ENCODE results near the gene HEPACAM.
"Not testable (repeated sequence)": the region's sequence is repeated elsewhere in the genome, so short reads cannot be mapped to it uniquely, and the experiment has no call there.

Gene HEPACAM

GRCh38 chr11:124935548-124936514, at the start of gene HEPACAM:
TSS of gene HEPACAM (minus strand) at chr11:124936047. CDS start at chr11:124936006, 41 bp downstream.
- no peaks in the 10 kb centered on the region for H3K9me3 ChIP-seq (ENCODE audit: control insufficient read depth in 2 of 2, low read length in 2 of 2)
- no peak within 1 kb of the TSS for H3K27ac ChIP-seq (ENCODE audit: low read depth in 2 of 2, low read length in 2 of 2)
- no peaks in the 10 kb centered on the region for H3K36me3 ChIP-seq (ENCODE audit: control insufficient read depth in 2 of 2, insufficient read depth in 2 of 2, low read length in 2 of 2)
- H3K4me3 ChIP-seq (ENCODE audit: low read length in 2 of 2) = no peak within 1 kb of the TSS
- H3K4me1 ChIP-seq (ENCODE audit: control insufficient read depth in 2 of 2, insufficient read depth in 2 of 2, low read length in 2 of 2) = no peaks in the 10 kb centered on the region
- H3K9ac ChIP-seq (ENCODE audit: low read depth in 1 of 2, low read length in 2 of 2) = no peak within 1 kb of the TSS
- H3K27me3 ChIP-seq (ENCODE audit: control insufficient read depth in 2 of 2, insufficient read depth in 2 of 2, low read length in 2 of 2) = peaks cover 4 to 12% of the 10 kb centered on the region in 2 donors

- peaks cover 0 to 3% of the 10 kb centered on the region in 2 donors for H3K9me3 ChIP-seq (ENCODE audit: control insufficient read depth in 2 of 2, low read length in 2 of 2)
- no peak overlapping the region for H3K9ac ChIP-seq (ENCODE audit: low read depth in 1 of 2, low read length in 2 of 2)
- no peaks in the 10 kb centered on the region for H3K27me3 ChIP-seq (ENCODE audit: control insufficient read depth in 2 of 2, insufficient read depth in 2 of 2, low read length in 2 of 2)
- H3K4me3 ChIP-seq (ENCODE audit: low read length in 2 of 2) = no peak overlapping the region
- H3K4me1 ChIP-seq (ENCODE audit: control insufficient read depth in 2 of 2, insufficient read depth in 2 of 2, low read length in 2 of 2) = no peaks in the 10 kb centered on the region
- H3K27ac ChIP-seq (ENCODE audit: low read depth in 2 of 2, low read length in 2 of 2) = no peak overlapping the region
- H3K36me3 ChIP-seq (ENCODE audit: control insufficient read depth in 2 of 2, insufficient read depth in 2 of 2, low read length in 2 of 2) = no peaks in the 10 kb centered on the region
Observed at GRCh38 chr11:124984512-124984854, 48.6 kb upstream of the HEPACAM start.

- Histone ChIP-seq H3K9ac (ENCODE audit: low read depth in 1 of 2, low read length in 2 of 2) (no peak overlapping the region), H3K4me1 (ENCODE audit: control insufficient read depth in 2 of 2, insufficient read depth in 2 of 2, low read length in 2 of 2) (no peaks in the 10 kb centered on the region), H3K27me3 (ENCODE audit: control insufficient read depth in 2 of 2, insufficient read depth in 2 of 2, low read length in 2 of 2) (no peaks in the 10 kb centered on the region), H3K4me3 (ENCODE audit: low read length in 2 of 2) (no peak overlapping the region), H3K36me3 (ENCODE audit: control insufficient read depth in 2 of 2, insufficient read depth in 2 of 2, low read length in 2 of 2) (no peaks in the 10 kb centered on the region), H3K27ac (ENCODE audit: low read depth in 2 of 2, low read length in 2 of 2) (no peak overlapping the region), H3K9me3 (ENCODE audit: control insufficient read depth in 2 of 2, low read length in 2 of 2) (peaks cover 0 to 3% of the 10 kb centered on the region in 2 donors)
Observed at GRCh38 chr11:124983674-124984511, 48.0 kb upstream of the HEPACAM start.

- Histone ChIP-seq H3K4me3 (ENCODE audit: low read length in 2 of 2) (no peak overlapping the region), H3K36me3 (ENCODE audit: control insufficient read depth in 2 of 2, insufficient read depth in 2 of 2, low read length in 2 of 2) (no peaks in the 10 kb centered on the region), H3K4me1 (ENCODE audit: control insufficient read depth in 2 of 2, insufficient read depth in 2 of 2, low read length in 2 of 2) (no peaks in the 10 kb centered on the region), H3K9ac (ENCODE audit: low read depth in 1 of 2, low read length in 2 of 2) (no peak overlapping the region), H3K27ac (ENCODE audit: low read depth in 2 of 2, low read length in 2 of 2) (no peak overlapping the region), H3K27me3 (ENCODE audit: control insufficient read depth in 2 of 2, insufficient read depth in 2 of 2, low read length in 2 of 2) (no peaks in the 10 kb centered on the region), H3K9me3 (ENCODE audit: control insufficient read depth in 2 of 2, low read length in 2 of 2) (peaks cover 0 to 3% of the 10 kb centered on the region in 2 donors)
Observed at GRCh38 chr11:124982043-124982442, 46.2 kb upstream of the HEPACAM start.

- H3K36me3 ChIP-seq (ENCODE audit: control insufficient read depth in 2 of 2, insufficient read depth in 2 of 2, low read length in 2 of 2) = no peaks in the 10 kb centered on the region
- peaks cover 0 to 3% of the 10 kb centered on the region in 2 donors for H3K9me3 ChIP-seq (ENCODE audit: control insufficient read depth in 2 of 2, low read length in 2 of 2)
Observed at GRCh38 chr11:124978316-124978715, 42.5 kb upstream of the HEPACAM start.

GRCh38 chr11:124977006-124977405, 41.2 kb upstream of the HEPACAM start:
- H3K36me3 ChIP-seq (ENCODE audit: control insufficient read depth in 2 of 2, insufficient read depth in 2 of 2, low read length in 2 of 2) = no peaks in the 10 kb centered on the region
- H3K27me3 ChIP-seq (ENCODE audit: control insufficient read depth in 2 of 2, insufficient read depth in 2 of 2, low read length in 2 of 2) = no peaks in the 10 kb centered on the region
- peaks cover 0 to 3% of the 10 kb centered on the region in 2 donors for H3K9me3 ChIP-seq (ENCODE audit: control insufficient read depth in 2 of 2, low read length in 2 of 2)
- no peaks in the 10 kb centered on the region for H3K4me1 ChIP-seq (ENCODE audit: control insufficient read depth in 2 of 2, insufficient read depth in 2 of 2, low read length in 2 of 2)
- no peak overlapping the region for H3K9ac ChIP-seq (ENCODE audit: low read depth in 1 of 2, low read length in 2 of 2)
- H3K27ac ChIP-seq (ENCODE audit: low read depth in 2 of 2, low read length in 2 of 2) = no peak overlapping the region
- H3K4me3 ChIP-seq (ENCODE audit: low read length in 2 of 2) = no peak overlapping the region

More at GRCh38 chr11:124978316-124978715, 42.5 kb upstream of the HEPACAM start:
- Histone ChIP-seq H3K4me3 (ENCODE audit: low read length in 2 of 2) (no peak overlapping the region), H3K4me1 (ENCODE audit: control insufficient read depth in 2 of 2, insufficient read depth in 2 of 2, low read length in 2 of 2) (no peaks in the 10 kb centered on the region), H3K27ac (ENCODE audit: low read depth in 2 of 2, low read length in 2 of 2) (no peak overlapping the region), H3K27me3 (ENCODE audit: control insufficient read depth in 2 of 2, insufficient read depth in 2 of 2, low read length in 2 of 2) (no peaks in the 10 kb centered on the region), H3K9ac (ENCODE audit: low read depth in 1 of 2, low read length in 2 of 2) (no peak overlapping the region)

GRCh38 chr11:124976531-124976930, 40.7 kb upstream of the HEPACAM start:
- no peaks in the 10 kb centered on the region for H3K27me3 ChIP-seq (ENCODE audit: control insufficient read depth in 2 of 2, insufficient read depth in 2 of 2, low read length in 2 of 2)
- H3K9me3 ChIP-seq (ENCODE audit: control insufficient read depth in 2 of 2, low read length in 2 of 2) = peaks cover 0 to 1% of the 10 kb centered on the region in 2 donors
- H3K27ac ChIP-seq (ENCODE audit: low read depth in 2 of 2, low read length in 2 of 2) = no peak overlapping the region
- H3K36me3 ChIP-seq (ENCODE audit: control insufficient read depth in 2 of 2, insufficient read depth in 2 of 2, low read length in 2 of 2) = no peaks in the 10 kb centered on the region
- H3K4me3 ChIP-seq (ENCODE audit: low read length in 2 of 2) = no peak overlapping the region
- no peaks in the 10 kb centered on the region for H3K4me1 ChIP-seq (ENCODE audit: control insufficient read depth in 2 of 2, insufficient read depth in 2 of 2, low read length in 2 of 2)
- H3K9ac ChIP-seq (ENCODE audit: low read depth in 1 of 2, low read length in 2 of 2) = no peak overlapping the region

GRCh38 chr11:124971810-124972209, 36.0 kb upstream of the HEPACAM start:
- Histone ChIP-seq H3K9me3 (ENCODE audit: control insufficient read depth in 2 of 2, low read length in 2 of 2) (no peaks in the 10 kb centered on the region), H3K27me3 (ENCODE audit: control insufficient read depth in 2 of 2, insufficient read depth in 2 of 2, low read length in 2 of 2) (no peaks in the 10 kb centered on the region)

GRCh38 chr11:124970925-124971324, 35.1 kb upstream of the HEPACAM start:
- H3K9me3 ChIP-seq (ENCODE audit: control insufficient read depth in 2 of 2, low read length in 2 of 2) = no peaks in the 10 kb centered on the region
- no peak overlapping the region for H3K9ac ChIP-seq (ENCODE audit: low read depth in 1 of 2, low read length in 2 of 2)
- no peaks in the 10 kb centered on the region for H3K27me3 ChIP-seq (ENCODE audit: control insufficient read depth in 2 of 2, insufficient read depth in 2 of 2, low read length in 2 of 2)
- H3K36me3 ChIP-seq (ENCODE audit: control insufficient read depth in 2 of 2, insufficient read depth in 2 of 2, low read length in 2 of 2) = no peaks in the 10 kb centered on the region
- H3K27ac ChIP-seq (ENCODE audit: low read depth in 2 of 2, low read length in 2 of 2) = no peak overlapping the region
- H3K4me3 ChIP-seq (ENCODE audit: low read length in 2 of 2) = no peak overlapping the region
- no peaks in the 10 kb centered on the region for H3K4me1 ChIP-seq (ENCODE audit: control insufficient read depth in 2 of 2, insufficient read depth in 2 of 2, low read length in 2 of 2)

More at GRCh38 chr11:124971810-124972209, 36.0 kb upstream of the HEPACAM start:
- Histone ChIP-seq H3K4me1 (ENCODE audit: control insufficient read depth in 2 of 2, insufficient read depth in 2 of 2, low read length in 2 of 2) (no peaks in the 10 kb centered on the region), H3K9ac (ENCODE audit: low read depth in 1 of 2, low read length in 2 of 2) (no peak overlapping the region), H3K4me3 (ENCODE audit: low read length in 2 of 2) (no peak overlapping the region), H3K27ac (ENCODE audit: low read depth in 2 of 2, low read length in 2 of 2) (no peak overlapping the region), H3K36me3 (ENCODE audit: control insufficient read depth in 2 of 2, insufficient read depth in 2 of 2, low read length in 2 of 2) (no peaks in the 10 kb centered on the region)

GRCh38 chr11:124968197-124968596, 32.4 kb upstream of the HEPACAM start:
- not testable (repeated sequence) for H3K36me3 ChIP-seq (ENCODE audit: control insufficient read depth in 2 of 2, insufficient read depth in 2 of 2, low read length in 2 of 2); H3K9ac ChIP-seq (ENCODE audit: low read depth in 1 of 2, low read length in 2 of 2); H3K27me3 ChIP-seq (ENCODE audit: control insufficient read depth in 2 of 2, insufficient read depth in 2 of 2, low read length in 2 of 2); H3K27ac ChIP-seq (ENCODE audit: low read depth in 2 of 2, low read length in 2 of 2); H3K9me3 ChIP-seq (ENCODE audit: control insufficient read depth in 2 of 2, low read length in 2 of 2); H3K4me3 ChIP-seq (ENCODE audit: low read length in 2 of 2); H3K4me1 ChIP-seq (ENCODE audit: control insufficient read depth in 2 of 2, insufficient read depth in 2 of 2, low read length in 2 of 2)

All from mucosa of rectum (tissue), 2 donors.